Neuron (in vitro differentiated cells): Measurements from ENCODE around the gene WWP2.

Experiments used
- H2AFZ ChIP-seq: one replicate; pipeline ENCODE4 v1.6.1; 2013; ENCODE audit warnings: low read depth, mild to moderate bottlenecking, inconsistent platforms, low read length, moderate library complexity
- H3K27me3 ChIP-seq: one replicate; pipeline ENCODE4 v1.6.1; 2013; ENCODE audit warnings: low read length; ENCODE audit not compliant: insufficient read depth
- H3K36me3 ChIP-seq: one replicate; pipeline ENCODE4 v1.6.1; 2013; ENCODE audit warnings: low read length; ENCODE audit not compliant: insufficient read depth
- H3K4me1 ChIP-seq: one replicate; pipeline ENCODE4 v1.6.1; 2013; ENCODE audit warnings: low read length; ENCODE audit not compliant: insufficient read depth
- H3K4me3 ChIP-seq: 2 replicates; pipeline ENCODE4 v1.5.1; 2013; ENCODE audit warnings: mild to moderate bottlenecking, low read length, moderate library complexity
- H3K9me3 ChIP-seq: one replicate; pipeline ENCODE4 v1.6.1; 2013; ENCODE audit warnings: low read length

The WWP2 gene

DNA sequence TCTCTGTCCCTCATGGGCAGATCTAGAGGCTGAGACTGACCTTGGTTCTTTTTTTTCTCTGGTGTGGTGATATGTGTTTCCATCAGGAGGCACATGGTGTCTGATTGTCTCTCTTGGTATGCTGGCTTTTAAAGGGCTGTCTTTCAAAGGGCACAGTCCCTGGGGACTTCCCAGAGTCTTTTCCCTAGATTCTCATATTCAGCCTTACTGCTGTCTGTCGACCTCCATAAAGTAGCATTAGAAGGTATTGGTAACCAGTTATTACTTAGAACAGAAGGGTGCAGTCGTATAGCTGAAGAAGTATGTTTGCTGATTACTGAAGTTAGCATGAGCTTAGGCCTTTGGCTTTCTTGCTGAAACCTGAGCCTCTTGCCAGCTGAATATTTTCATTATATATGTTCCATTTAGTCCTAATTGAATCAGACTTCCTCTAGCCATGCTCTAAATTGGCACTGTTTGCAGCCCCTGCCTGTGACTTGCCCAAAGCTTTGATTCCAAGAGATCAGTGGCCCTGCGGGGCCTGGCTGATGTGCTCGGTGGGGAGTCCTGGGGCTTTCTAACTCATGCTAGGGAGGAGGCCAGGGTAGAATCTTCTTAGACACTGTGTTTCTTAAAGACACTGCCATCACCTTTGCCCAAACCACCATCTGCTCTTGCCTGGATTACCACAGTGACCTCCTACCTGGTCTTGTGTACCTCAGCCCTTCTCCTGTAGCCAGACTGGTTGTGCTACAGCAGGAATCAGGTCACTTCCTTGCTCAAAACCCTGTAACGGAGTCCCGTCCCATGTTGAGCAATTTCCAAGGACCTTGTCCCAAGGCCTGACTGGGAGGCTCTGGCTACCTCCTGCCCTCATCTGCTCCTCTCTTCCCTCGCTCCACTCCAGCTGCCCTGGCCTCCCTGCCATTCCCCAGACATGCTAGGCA lies 71.5 kb downstream of the WWP2 start:
- H3K4me1 ChIP-seq, result peaks cover 4% of the 10 kb centered on the region
- H3K36me3 ChIP-seq, result peaks cover 7% of the 10 kb centered on the region
- no peaks in the 10 kb centered on the region for H3K9me3 ChIP-seq
- no peaks in the 10 kb centered on the region for H3K27me3 ChIP-seq
- H2AFZ ChIP-seq, result no peak overlapping the region
- no peak overlapping the region for H3K4me3 ChIP-seq

DNA sequence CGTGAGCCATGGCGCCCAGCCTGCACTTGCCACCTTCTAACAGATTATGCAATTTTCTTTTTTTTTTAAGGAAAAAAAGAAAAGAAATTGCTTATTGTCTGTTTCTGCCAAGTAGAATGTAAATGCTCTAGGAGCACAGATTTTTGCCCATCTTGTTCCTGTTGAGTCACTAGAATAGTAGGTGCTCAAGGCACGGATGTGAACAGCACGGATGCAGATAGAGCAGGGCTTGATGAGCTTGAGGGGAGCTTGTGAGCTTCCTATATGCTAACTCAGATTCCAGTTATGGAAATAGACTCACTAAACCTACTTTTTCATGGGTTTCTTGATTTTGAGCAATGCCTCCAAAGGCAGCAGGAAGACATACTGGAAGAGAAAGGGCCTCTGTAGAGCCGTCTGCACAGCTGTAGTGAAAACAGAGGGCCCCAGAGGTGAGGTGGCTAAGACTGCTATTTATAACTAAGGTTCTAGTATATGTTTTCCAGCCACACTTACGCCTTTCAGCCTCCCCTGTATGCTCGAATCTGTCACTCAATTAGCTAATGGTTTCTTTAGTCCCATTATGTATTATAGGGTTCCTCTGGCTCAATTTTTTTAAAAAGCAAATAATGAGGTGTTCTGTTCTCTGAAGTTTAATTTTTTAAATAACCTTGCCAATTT lies 72.8 kb downstream of the WWP2 start:
- no peak overlapping the region for H2AFZ ChIP-seq
- H3K4me1 ChIP-seq, result peaks cover 4% of the 10 kb centered on the region
- H3K27me3 ChIP-seq, result no peaks in the 10 kb centered on the region
- H3K36me3 ChIP-seq, result no peaks in the 10 kb centered on the region
- H3K4me3 ChIP-seq, result no peak overlapping the region
- H3K9me3 ChIP-seq, result no peaks in the 10 kb centered on the region

DNA sequence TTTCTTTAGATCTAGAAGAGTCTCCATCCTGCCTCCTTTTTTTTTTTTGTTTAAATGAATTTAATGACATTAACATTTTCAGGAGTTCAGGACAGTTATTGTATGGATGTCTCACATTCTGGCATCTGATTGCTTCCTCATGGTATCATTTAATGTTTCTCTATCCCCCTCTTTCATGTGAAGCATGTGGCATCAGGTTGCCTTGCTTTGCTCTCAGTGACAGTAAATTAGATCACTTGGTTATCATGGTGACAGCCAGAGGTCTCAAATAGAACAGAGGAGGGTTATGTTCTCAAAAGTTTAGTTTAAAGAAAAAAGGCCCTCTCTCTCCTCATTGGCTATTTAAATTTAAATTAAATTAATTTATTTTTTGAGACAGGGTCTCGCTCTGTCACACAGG lies 74.1 kb downstream of the WWP2 start:
- Histone ChIP-seq H3K4me3 (no peak overlapping the region), H3K36me3 (no peaks in the 10 kb centered on the region), H3K9me3 (no peaks in the 10 kb centered on the region), H2AFZ (no peak overlapping the region), H3K27me3 (no peaks in the 10 kb centered on the region), H3K4me1 (peaks cover 4% of the 10 kb centered on the region)

DNA sequence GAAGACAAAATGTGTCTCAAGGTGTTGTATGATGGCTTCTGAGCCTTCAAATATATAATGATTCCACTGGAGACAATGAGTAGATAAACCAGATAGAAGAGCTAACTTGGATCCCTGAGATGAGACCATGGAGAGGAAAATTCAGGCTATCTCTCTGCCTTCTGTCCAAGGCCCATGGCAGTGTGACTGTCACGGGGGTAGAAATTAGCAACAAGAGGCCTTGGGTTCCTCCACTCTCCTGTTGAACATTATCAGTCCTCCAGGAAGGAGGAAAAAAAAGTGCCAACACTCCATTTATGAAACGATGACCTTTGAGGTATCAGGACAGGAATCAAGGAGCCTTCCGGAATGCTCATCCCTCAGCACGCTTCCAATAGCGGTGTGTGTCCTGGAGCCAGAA lies 75.2 kb downstream of the WWP2 start:
- Histone ChIP-seq H3K4me1 (peaks cover 4% of the 10 kb centered on the region), H3K27me3 (no peaks in the 10 kb centered on the region), H3K36me3 (no peaks in the 10 kb centered on the region), H3K9me3 (no peaks in the 10 kb centered on the region), H2AFZ (no peak overlapping the region), H3K4me3 (no peak overlapping the region)

- no peaks in the 10 kb centered on the region for H3K4me1 ChIP-seq
- no peaks in the 10 kb centered on the region for H3K9me3 ChIP-seq
- H3K36me3 ChIP-seq, result peaks cover 2% of the 10 kb centered on the region
- H3K27me3 ChIP-seq, result no peaks in the 10 kb centered on the region
- no peak overlapping the region for H2AFZ ChIP-seq
- no peak overlapping the region for H3K4me3 ChIP-seq
Observed at GRCh38 chr16:69838489-69838888, 76.4 kb downstream of the WWP2 start.

- no peaks in the 10 kb centered on the region for H3K9me3 ChIP-seq
- no peak overlapping the region for H3K4me3 ChIP-seq
- no peak overlapping the region for H2AFZ ChIP-seq
- no peaks in the 10 kb centered on the region for H3K4me1 ChIP-seq
- H3K27me3 ChIP-seq, result no peaks in the 10 kb centered on the region
- peaks cover 2% of the 10 kb centered on the region for H3K36me3 ChIP-seq
Observed at GRCh38 chr16:69839240-69839688, 77.1 kb downstream of the WWP2 start.

GRCh38 chr16:69839798-69840409 lies 77.8 kb downstream of the WWP2 start:
- H3K4me1 ChIP-seq, result no peaks in the 10 kb centered on the region
- no peak overlapping the region for H2AFZ ChIP-seq
- peaks cover 2% of the 10 kb centered on the region for H3K36me3 ChIP-seq
- H3K9me3 ChIP-seq, result no peaks in the 10 kb centered on the region
- H3K4me3 ChIP-seq, result no peak overlapping the region
- H3K27me3 ChIP-seq, result no peaks in the 10 kb centered on the region

DNA sequence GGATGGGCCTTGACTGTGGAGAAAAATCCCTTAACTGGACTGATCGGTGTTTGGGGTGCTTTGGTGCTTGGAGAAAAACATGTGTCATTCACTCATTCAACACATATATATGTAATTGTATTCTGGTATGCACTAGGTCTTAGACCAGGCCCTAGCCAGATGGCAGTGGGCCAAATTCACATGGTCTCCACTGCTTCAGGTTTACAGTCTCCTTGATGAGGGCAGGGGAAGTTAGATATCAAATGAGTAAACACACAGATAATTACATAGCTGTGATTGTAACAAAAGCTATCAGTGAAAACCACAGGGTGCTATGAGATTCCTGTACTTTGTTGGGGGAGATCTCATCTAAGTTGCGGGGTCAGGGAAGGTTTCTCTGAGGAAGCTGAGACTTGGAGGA lies 78.8 kb downstream of the WWP2 start:
- Histone ChIP-seq H3K4me3 (no peak overlapping the region), H3K36me3 (peaks cover 7% of the 10 kb centered on the region), H3K9me3 (no peaks in the 10 kb centered on the region), H3K4me1 (no peaks in the 10 kb centered on the region), H3K27me3 (no peaks in the 10 kb centered on the region), H2AFZ (no peak overlapping the region)

DNA sequence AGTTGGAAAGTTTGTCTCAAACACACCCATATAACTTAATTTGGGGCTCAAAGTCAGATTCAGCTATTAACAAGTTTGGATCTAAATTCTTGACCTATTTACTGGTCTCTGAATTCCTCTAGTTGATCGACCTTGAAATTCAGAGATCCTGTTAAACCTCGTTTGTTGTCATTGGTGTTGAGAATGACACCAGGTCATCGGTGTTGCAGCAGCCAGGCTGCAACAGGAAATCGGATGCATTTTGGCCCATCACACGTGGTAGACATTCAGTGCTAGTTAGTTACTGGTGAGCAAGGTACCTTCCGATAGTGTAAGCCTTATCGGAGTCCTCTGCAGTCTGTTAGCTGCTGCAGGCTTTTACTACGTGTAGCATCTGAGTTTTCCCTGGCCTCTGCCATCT lies 82.3 kb downstream of the WWP2 start:
- Histone ChIP-seq H3K9me3 (no peaks in the 10 kb centered on the region), H3K4me3 (no peak overlapping the region), H3K36me3 (peaks cover 10% of the 10 kb centered on the region), H2AFZ (no peak overlapping the region), H3K4me1 (no peaks in the 10 kb centered on the region), H3K27me3 (no peaks in the 10 kb centered on the region)

DNA sequence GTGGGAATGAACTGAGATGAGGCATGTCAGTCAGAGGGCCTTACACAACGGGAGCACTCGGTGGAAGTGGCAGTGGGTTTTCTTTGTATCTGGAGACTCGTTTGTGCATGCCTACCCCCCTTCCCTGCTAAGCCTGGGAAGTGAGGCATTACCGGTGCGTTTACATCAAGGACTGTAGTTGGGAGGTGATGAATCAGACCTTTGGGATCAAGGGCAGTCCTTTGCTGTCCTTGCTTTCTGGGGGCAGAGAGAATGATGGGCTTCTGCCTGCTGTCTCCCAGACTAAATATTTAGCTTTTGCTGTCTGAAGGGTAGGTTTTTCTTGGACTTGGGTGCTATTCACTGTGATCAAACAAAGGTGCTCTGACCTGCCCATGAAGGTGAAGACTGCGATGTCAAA lies 83.0 kb downstream of the WWP2 start:
- H3K9me3 ChIP-seq, result no peaks in the 10 kb centered on the region
- no peak overlapping the region for H3K4me3 ChIP-seq
- H2AFZ ChIP-seq, result no peak overlapping the region
- no peaks in the 10 kb centered on the region for H3K27me3 ChIP-seq
- no peaks in the 10 kb centered on the region for H3K4me1 ChIP-seq
- peaks cover 10% of the 10 kb centered on the region for H3K36me3 ChIP-seq

- Histone ChIP-seq H3K27me3 (no peaks in the 10 kb centered on the region), H2AFZ (no peak overlapping the region), H3K4me3 (no peak overlapping the region), H3K4me1 (no peaks in the 10 kb centered on the region), H3K9me3 (no peaks in the 10 kb centered on the region), H3K36me3 (peaks cover 10% of the 10 kb centered on the region)
Observed at GRCh38 chr16:69847643-69848042, 85.5 kb downstream of the WWP2 start.

DNA sequence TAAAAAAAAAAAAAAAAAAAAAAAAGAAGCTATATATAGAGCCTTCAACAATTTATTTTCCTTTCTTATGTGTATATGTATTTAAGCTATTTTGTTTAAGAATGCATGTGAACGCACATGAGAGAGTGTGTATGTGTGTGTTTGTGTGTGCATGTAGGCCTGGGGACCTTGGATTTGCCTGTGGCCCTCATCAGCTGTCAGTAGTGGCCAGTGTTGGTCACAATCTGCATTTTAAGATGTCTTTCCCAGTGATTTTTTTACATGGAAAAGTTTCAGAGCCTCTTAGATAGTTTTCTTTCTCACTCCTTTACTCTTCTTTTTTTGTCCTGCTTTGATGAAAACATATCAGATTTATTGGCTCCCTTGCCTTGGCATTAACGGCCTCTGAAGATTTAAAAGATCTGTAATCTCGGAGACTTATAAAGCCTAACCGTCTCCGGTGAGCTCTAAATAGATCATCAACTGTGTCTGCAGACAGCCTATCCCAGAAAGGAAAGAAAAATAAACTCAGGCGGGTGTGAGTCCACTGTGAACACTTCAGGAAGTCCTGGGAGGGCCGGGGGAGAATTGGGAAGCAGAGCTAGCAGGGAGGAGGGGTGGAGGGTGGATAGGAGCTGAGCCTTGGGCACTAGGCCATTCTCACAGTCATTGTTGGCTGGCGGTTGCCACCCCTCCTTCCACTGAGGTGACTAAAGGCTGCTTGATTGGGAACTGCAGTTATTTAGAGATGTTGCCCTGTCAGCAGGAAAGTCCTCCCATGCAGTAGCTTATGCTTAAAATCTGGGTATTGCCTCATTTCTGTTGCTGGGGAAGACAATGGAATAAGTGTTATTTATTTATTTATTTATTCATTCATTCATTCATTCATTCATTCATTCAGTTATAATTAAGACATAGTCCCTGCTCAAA lies 86.8 kb downstream of the WWP2 start:
- no peak overlapping the region for H2AFZ ChIP-seq
- H3K9me3 ChIP-seq, result peaks cover 3% of the 10 kb centered on the region
- H3K4me1 ChIP-seq, result no peaks in the 10 kb centered on the region
- no peak overlapping the region for H3K4me3 ChIP-seq
- H3K36me3 ChIP-seq, result peaks cover 8% of the 10 kb centered on the region
- no peaks in the 10 kb centered on the region for H3K27me3 ChIP-seq
